Measurements from ENCODE around the gene E2F8.

E2F8 gene

GRCh38 chr11:19252394-19253152 lies 11.8 kb upstream of the E2F8 start:
- DNase-seq (ENCODE audit: low spot score), result no peak

- DNase-seq (ENCODE audit: low spot score), result no peak
Measured at GRCh38 chr11:19251577-19251976, 10.8 kb upstream of the E2F8 start.

- no peak for DNase-seq (ENCODE audit: low spot score)
Measured at GRCh38 chr11:19246816-19247215, 6.1 kb upstream of the E2F8 start.

GRCh38 chr11:19245351-19245750 lies 4.6 kb upstream of the E2F8 start:
- no peak for DNase-seq (ENCODE audit: low spot score)

GRCh38 chr11:19244621-19245020 lies 3.9 kb upstream of the E2F8 start:
- no peak for DNase-seq (ENCODE audit: low spot score)

- no peak for DNase-seq (ENCODE audit: low spot score)
Measured at GRCh38 chr11:19244084-19244483, 3.3 kb upstream of the E2F8 start.

- no peak for DNase-seq (ENCODE audit: low spot score)
Measured at GRCh38 chr11:19243613-19244012, 2.9 kb upstream of the E2F8 start.

- no peak for DNase-seq (ENCODE audit: low spot score)
Measured at GRCh38 chr11:19243143-19243542, 2.4 kb upstream of the E2F8 start.

- no peak for DNase-seq (ENCODE audit: low spot score)
Measured at GRCh38 chr11:19242179-19242932, 1.6 kb upstream of the E2F8 start.

GRCh38 chr11:19241260-19242178 lies 774 bp upstream of the E2F8 start:
- DNase-seq (ENCODE audit: low spot score), result no peak

- no peak for DNase-seq (ENCODE audit: low spot score)
Measured at GRCh38 chr11:19239039-19239438, 1.7 kb downstream of the E2F8 start.

GRCh38 chr11:19237813-19238212 lies 2.9 kb downstream of the E2F8 start:
- no peak for DNase-seq (ENCODE audit: low spot score)

- DNase-seq (ENCODE audit: low spot score), result no peak
Measured at GRCh38 chr11:19237381-19237780, 3.4 kb downstream of the E2F8 start.

GRCh38 chr11:19234231-19234817 lies 6.4 kb downstream of the E2F8 start:
- no peak for DNase-seq (ENCODE audit: low spot score)

GRCh38 chr11:19232910-19233503 lies 7.7 kb downstream of the E2F8 start:
- DNase-seq (ENCODE audit: low spot score), result no peak

GRCh38 chr11:19229671-19230070 lies 11.1 kb downstream of the E2F8 start:
- DNase-seq (ENCODE audit: low spot score), result no peak

- no peak for DNase-seq (ENCODE audit: low spot score)
Measured at GRCh38 chr11:19228968-19229367, 11.8 kb downstream of the E2F8 start.

- no peak for DNase-seq (ENCODE audit: low spot score)
Measured at GRCh38 chr11:19226378-19227195, 14.2 kb downstream of the E2F8 start.

GRCh38 chr11:19225581-19225980 lies 15.2 kb downstream of the E2F8 start:
- DNase-seq (ENCODE audit: low spot score), result no peak

- DNase-seq (ENCODE audit: low spot score), result no peak
Measured at GRCh38 chr11:19225123-19225522, 15.6 kb downstream of the E2F8 start.

Measured in CD4-positive, alpha-beta T cell treated with Interleukin-6 at 100 ng/mL for 8 hours (primary cell).